ENCODE results near the gene COL20A1. TPM values are rescaled to one million over a fixed set of nuclear protein-coding genes. Genes with fewer than 3 reads are reported as not detected.

Gene COL20A1
- total and polyA plus RNA-seq, 2 donors (not counting 1 experiment from before 2014, with no cell fraction given), result not detected

- Histone ChIP-seq H4K20me1 (ENCODE audit: control insufficient read depth, insufficient read depth, low read length, poor library complexity, severe bottlenecking) (no peaks in the 10 kb centered on the region), H3K4me2 (replicated peaks; ENCODE audit: low read depth, low read length, poor library complexity, severe bottlenecking) (no peak overlapping the region), H3K27me3 (replicated peaks in 1 of 4; ENCODE audit: control extremely low read depth in 1 of 4, control insufficient read depth in 3 of 4, insufficient read depth in 4 of 4, low read length in 3 of 4) (peaks cover 0 to 50% (median 10%) of the 10 kb centered on the region in 4 experiments), H3K4me3 (ENCODE audit: control extremely low read depth in 1 of 5, extremely low read depth in 1 of 5, insufficient read depth in 1 of 5, low read depth in 2 of 5, low read length in 4 of 5) (no peak overlapping the region), H3K9me3 (ENCODE audit: control extremely low read depth in 1 of 3, control insufficient read depth in 2 of 3, insufficient read depth in 1 of 3, low read length in 2 of 3) (peaks cover 0 to 19% (median 0%) of the 10 kb centered on the region in 3 donors), H2AFZ (ENCODE audit: insufficient read depth, low read depth, low read length, poor library complexity, severe bottlenecking) (no peak overlapping the region), H3K4me1 (ENCODE audit: control insufficient read depth in 2 of 2, insufficient read depth in 2 of 2, low read length in 2 of 2) (peaks cover 0 to 9% of the 10 kb centered on the region in 2 donors), H3K79me2 (ENCODE audit: control insufficient read depth, insufficient read depth, low read length) (no peaks in the 10 kb centered on the region), H3K36me3 (replicated peaks in 1 of 2; ENCODE audit: control extremely low read depth in 1 of 2, control insufficient read depth in 1 of 2, extremely low read depth in 1 of 2, insufficient read depth in 2 of 2, low read length in 1 of 2) (no peaks in the 10 kb centered on the region), H3K27ac (ENCODE audit: low read length in 2 of 2) (no peak overlapping the region), H3K9ac (ENCODE audit: low read length) (no peak overlapping the region)
- H3K27ac Mint-ChIP-seq, result no peak overlapping the region
- no peak overlapping the region for H3K4me3 Mint-ChIP-seq
- ATAC-seq (ENCODE audit: low read depth) (no peak), DNase-seq (no peak)
- H3K27me3 Mint-ChIP-seq, result peaks cover 15% of the 10 kb centered on the region
- no peaks in the 10 kb centered on the region for H3K9me3 Mint-ChIP-seq (ENCODE audit: insufficient read depth)
- CTCF ChIA-PET, result no interaction called here
- POLR2A ChIA-PET, result no interaction called here
- H3K4me1 Mint-ChIP-seq, result peaks cover 4% of the 10 kb centered on the region
- intact Hi-C loops (cut with micrococcal nuclease), result no loop called here
- TF ChIP-seq EZH2 (IDR thresholded peaks at IDR 0.05; ENCODE audit: borderline replicate concordance, insufficient read depth, low read depth, low read length, poor library complexity, severe bottlenecking), result no peak
- no peak for TF ChIP-seq CTCF (IDR thresholded peaks at IDR 0.05)
- 89% methylated on average over 36 of the region's 42 CpGs for WGBS (ENCODE audit: insufficient coverage)
Measured at GRCh38 chr20:63359164-63359934, 66.4 kb downstream of the COL20A1 start.

Data from B cell (primary cell).